ENCODE data around the gene COL23A1. TPM values are rescaled to one million over a fixed set of nuclear protein-coding genes. Genes with fewer than 3 reads are reported as not detected.

The COL23A1 gene
- polyA plus RNA-seq, 2 of the 4 experiments (the other 2 are of a cell fraction), result not detected

- Histone ChIP-seq H3K4me3 (no peak overlapping the region), H3K27ac (no peak overlapping the region), H3K9me3 (peaks cover 5% of the 10 kb centered on the region), H3K4me2 (no peak overlapping the region), H3K4me1 (no peaks in the 10 kb centered on the region)
- no peak for TF ChIP-seq JUN (IDR thresholded peaks at IDR 0.05)
- TF ChIP-seq POLR2AphosphoS2 (conservative IDR thresholded peaks at IDR 0.05; ENCODE audit: low read length), result no peak
- TF ChIP-seq POLR2A (IDR thresholded peaks at IDR 0.05; ENCODE audit: low read length), result no peak
- no peak for TF ChIP-seq TFCP2L1 (CRISPR knock-in tag; IDR thresholded peaks at IDR 0.05)
- TF ChIP-seq FOXS1 (CRISPR knock-in tag; IDR thresholded peaks at IDR 0.05), result no peak
- no peak for TF ChIP-seq EHMT2 (IDR thresholded peaks at IDR 0.05; ENCODE audit: low read depth)
- no peak for TF ChIP-seq REST (IDR thresholded peaks at IDR 0.05)
- no peak for TF ChIP-seq PBX3 (IDR thresholded peaks at IDR 0.05)
- no peak for TF ChIP-seq ZSCAN20 (CRISPR knock-in tag; IDR thresholded peaks at IDR 0.05)
- TF ChIP-seq RAD21 (conservative IDR thresholded peaks at IDR 0.05 in 1 of 2, IDR thresholded peaks at IDR 0.05 in 1 of 2), result no peak
- no peak for TF ChIP-seq CHD4 (IDR thresholded peaks at IDR 0.05; ENCODE audit: borderline replicate concordance)
- TF ChIP-seq RNF2 (IDR thresholded peaks at IDR 0.05; ENCODE audit: borderline replicate concordance, low read depth), result no peak
- no peak for TF ChIP-seq MAFK (IDR thresholded peaks at IDR 0.05; ENCODE audit: partially characterized antibody)
- no peak for TF ChIP-seq HDAC2 (IDR thresholded peaks at IDR 0.05)
- no peak for TF ChIP-seq HOXA7 (CRISPR knock-in tag; IDR thresholded peaks at IDR 0.05)
- CTCF ChIA-PET, result interaction anchor here (0.5 kb wide), 1 partner anchor 1009 kb away, joined by 3 read pairs; no protein-coding TSS in a partner anchor
- 46% methylated on average over 3 of the region's 3 CpGs for WGBS (ENCODE audit: missing lambda C conversion rate)
- no peak for ATAC-seq
- DNase-seq (ENCODE audit: low read depth in 1 of 2, low spot score in 1 of 2), result no peak
- FAIRE-seq, result no peak
- POLR2A ChIA-PET, result no interaction called here
Observed at GRCh38 chr5:178581621-178582020, 8.6 kb downstream of the COL23A1 start.

GRCh38 chr5:178580271-178580955 lies 9.8 kb downstream of the COL23A1 start:
- POLR2A ChIA-PET, result no interaction called here
- no peaks in the 10 kb centered on the region for H3K4me1 ChIP-seq
- no peak for DNase-seq (ENCODE audit: low read depth in 1 of 2, low spot score in 1 of 2)

More at GRCh38 chr5:178580271-178580955, 9.8 kb downstream of the COL23A1 start:
- Histone ChIP-seq H3K4me2 (no peak overlapping the region), H3K4me3 (no peak overlapping the region), H3K9me3 (peaks cover 2% of the 10 kb centered on the region), H3K27ac (no peak overlapping the region)
- no peak for TF ChIP-seq FOSB (CRISPR knock-in tag; IDR thresholded peaks at IDR 0.05)
- no peak for TF ChIP-seq RFX5 (IDR thresholded peaks at IDR 0.05)
- TF ChIP-seq RAD21 (conservative IDR thresholded peaks at IDR 0.05 in 1 of 2, IDR thresholded peaks at IDR 0.05 in 1 of 2), result no peak
- TF ChIP-seq HOXB5 (CRISPR knock-in tag; IDR thresholded peaks at IDR 0.05), result no peak
- TF ChIP-seq RNF2 (IDR thresholded peaks at IDR 0.05; ENCODE audit: borderline replicate concordance, low read depth), result no peak
- no peak for TF ChIP-seq HOXA7 (CRISPR knock-in tag; IDR thresholded peaks at IDR 0.05)
- TF ChIP-seq PBX3 (IDR thresholded peaks at IDR 0.05), result no peak
- no peak for TF ChIP-seq MYC (IDR thresholded peaks at IDR 0.05; ENCODE audit: borderline replicate concordance, low read length)
- TF ChIP-seq ZSCAN20 (CRISPR knock-in tag; IDR thresholded peaks at IDR 0.05), result no peak
- TF ChIP-seq CTCF (IDR thresholded peaks at IDR 0.05), result no peak
- no peak for TF ChIP-seq HES2 (IDR thresholded peaks at IDR 0.05)
- no peak for TF ChIP-seq REST (IDR thresholded peaks at IDR 0.05)
- no peak for TF ChIP-seq ELK1 (IDR thresholded peaks at IDR 0.05; ENCODE audit: low read depth, low read length)
- no peak for TF ChIP-seq CBX8 (IDR thresholded peaks at IDR 0.05)
- no peak for ATAC-seq
- FAIRE-seq, result no peak
- WGBS (ENCODE audit: missing lambda C conversion rate), result 26% methylated on average over 15 of the region's 15 CpGs
- CTCF ChIA-PET, result no interaction called here

Measured in A549 (cell line).